ENCODE data around the gene EIF4E2.
A peak's percentile ranks its signal among the peaks of the same experiment; 100 is the strongest.
"Not testable (repeated sequence)": the region's sequence is repeated elsewhere in the genome, so short reads cannot be mapped to it uniquely, and the experiment has no call there.

EIF4E2 gene

DNA sequence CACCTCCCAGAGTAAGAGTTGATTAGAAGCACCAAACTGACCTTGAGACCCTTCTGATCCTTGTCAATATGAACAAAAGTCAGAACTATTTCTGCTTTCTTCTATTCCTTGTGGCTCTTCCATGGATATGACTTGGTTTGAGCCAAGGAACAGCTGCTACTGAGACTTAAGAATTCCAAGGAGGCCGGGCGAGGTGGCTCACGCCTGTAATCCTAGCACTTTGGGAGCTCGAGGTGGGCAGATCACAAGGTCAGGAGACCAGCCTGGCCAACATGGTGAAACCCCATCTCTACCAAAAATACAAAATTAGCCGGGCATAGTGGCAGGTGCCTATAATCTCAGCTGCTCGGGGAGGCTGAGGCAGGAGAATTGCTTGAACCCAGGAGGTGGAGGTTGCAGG, 20.0 kb downstream of the EIF4E2 start:
- DNase-seq, result not testable (repeated sequence)

DNA sequence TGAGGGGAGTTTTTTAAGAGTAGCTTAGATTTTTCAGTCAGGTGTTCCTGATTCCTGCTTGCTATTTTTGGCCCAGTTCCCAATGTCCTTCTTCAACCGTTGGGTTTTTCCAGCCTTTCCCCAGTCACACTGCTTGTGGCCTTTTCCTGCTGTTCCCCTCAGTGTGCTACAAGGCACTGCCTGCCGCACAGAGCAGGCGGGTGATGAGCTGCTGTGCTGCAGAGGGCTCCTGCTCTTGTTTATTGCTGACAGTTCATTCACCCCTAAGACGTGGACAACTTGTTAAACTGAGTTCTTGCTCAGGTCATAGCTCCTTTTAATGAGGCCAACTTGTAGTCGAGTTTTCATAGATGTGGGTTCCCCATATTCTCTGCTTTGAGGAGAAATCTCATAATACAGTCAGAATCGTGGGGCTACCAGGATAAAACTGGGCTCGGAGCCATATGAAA, 20.6 kb downstream of the EIF4E2 start:
- no peak for DNase-seq

DNA sequence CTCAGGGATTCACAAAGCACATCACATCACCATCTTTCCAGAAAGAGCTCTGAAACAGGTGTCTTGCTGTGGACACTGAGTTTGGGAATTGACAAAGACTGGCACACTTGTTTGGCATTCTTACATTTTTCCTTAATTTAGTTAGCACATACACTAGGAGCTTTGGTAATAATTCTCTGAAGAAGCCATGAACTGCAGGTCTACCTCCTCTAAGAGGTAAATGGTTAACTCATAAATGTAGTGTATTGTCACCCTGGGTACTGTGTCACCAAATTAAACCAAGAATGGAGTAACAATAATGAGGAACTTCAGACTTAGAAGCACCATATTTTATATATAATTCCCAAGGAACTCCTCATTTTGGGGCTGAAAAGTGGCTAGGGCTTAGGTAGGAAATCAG, 22.6 kb downstream of the EIF4E2 start:
- DNase-seq, result no peak

DNA sequence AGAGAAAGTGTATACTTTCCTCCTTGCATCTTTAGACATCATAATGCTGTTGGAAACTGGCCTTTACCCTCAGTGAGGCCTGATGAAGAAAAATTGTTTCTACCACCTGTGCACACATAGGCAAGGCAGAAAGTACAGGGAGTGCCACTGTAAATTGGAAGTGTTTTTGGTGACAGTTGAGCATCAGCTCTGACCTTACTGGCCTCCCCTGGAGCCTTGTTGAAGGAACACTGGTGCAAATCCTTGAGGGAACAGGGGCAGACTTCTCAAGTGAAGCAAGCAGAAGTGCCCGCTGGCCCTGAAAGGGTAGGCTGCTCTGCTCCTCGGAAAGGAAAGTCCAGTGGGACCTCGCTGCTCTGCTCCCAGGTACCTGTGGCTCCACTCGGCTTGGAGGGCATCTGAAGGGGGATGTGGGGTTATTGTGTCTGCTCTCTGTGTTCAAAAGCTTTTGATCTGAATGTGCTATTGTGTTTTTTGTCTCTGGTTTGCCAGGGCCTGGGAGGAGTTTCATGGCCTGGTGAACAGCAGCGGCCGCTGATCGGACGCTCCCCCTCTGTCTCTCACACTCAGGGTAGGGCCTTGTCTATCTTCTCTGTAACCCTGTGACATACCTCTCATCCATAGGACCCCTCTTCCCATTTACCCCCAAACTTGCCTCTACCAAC, 23.4 kb downstream of the EIF4E2 start:
- DNase-seq, result no peak

DNA sequence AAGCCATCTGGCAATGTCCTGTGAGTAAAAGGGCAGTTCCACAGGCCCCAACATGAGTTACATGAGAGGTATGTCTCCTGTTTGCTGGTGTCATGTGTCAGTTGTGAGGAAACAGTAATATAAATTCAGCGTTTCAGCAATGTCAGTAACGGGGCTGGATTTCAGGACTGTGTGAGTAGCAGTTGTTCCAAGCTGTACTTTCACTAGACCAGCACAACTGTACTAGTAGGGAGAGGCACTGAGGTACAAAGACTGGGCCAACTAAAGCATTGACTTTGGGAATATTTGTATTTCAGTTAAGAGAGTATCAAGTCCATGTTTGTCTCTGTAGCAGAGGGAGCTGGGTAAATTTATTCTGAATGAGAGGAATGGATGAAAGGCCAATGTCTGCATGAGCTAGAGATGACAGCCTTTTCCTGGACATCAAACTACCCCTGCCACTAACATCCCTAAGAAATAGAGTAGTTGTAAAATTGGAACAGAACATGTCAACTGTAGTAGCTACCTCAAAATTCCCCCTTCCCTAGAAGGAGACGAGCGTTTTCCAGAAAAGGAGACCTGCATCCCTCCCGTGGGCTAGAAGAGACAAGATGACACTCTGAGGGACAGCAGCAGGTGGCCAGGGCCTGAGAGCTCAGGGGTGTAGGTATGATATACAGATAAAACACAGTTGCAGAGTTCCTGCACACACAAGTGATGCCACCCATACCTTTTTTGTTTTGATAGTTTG, 24.4 kb downstream of the EIF4E2 start:
- DNase-seq, result no peak

DNA sequence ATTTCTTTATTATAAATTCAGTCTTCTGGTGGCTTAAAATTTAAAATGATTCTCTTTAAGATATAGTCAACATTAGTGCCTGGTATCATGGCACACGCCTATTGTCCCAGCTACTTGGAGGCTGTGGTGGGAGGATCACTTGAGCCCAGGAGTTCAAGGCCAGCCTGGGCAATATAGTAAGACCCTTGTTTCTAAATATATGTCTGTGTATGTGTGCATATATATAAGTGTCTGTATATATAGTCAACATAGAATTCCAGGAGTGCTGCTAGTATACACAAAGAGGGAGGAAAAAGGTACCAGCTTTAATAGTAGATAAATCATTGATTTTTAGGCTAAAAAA, 24.9 kb downstream of the EIF4E2 start:
- no peak for DNase-seq

DNA sequence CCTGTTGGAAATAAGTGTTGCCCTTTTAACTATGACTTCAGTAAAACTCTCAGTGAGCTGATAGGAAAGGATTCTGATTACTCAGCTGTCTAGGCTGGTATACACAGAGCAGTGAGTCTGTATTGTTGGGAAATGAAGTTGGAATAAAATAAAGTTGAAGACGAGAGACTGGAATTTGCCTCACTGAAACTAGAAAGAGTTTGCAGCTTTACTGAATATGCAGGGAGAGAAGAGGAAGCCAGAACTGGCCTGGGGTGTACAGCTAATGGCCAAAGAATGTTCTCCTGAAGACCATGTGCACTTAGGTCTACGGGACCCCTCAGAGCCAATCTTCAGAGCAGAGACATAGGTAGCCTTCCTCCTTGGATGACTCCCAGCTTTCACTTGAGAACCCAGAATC, 26.5 kb downstream of the EIF4E2 start:
- no peak for DNase-seq

DNA sequence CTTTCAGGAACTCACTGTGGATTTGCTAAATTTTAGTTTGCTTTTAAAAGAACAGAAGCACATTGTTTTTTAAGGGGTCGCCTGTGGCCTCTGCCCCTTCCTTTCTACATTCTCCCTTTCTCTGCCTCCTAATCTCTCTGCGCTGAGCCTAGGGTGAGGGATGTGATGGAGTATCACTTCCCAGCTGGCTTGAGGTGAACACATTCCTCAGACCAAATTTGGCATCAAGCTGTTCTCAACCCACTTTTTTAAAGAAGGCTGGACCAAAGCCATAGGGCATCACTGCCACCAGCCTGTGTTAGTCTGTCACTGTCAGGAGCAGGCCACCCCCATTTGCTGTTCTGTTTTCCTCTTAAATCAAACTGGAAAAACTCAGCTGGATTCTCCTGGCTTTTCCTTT, 27.4 kb downstream of the EIF4E2 start:
- no peak for DNase-seq

DNA sequence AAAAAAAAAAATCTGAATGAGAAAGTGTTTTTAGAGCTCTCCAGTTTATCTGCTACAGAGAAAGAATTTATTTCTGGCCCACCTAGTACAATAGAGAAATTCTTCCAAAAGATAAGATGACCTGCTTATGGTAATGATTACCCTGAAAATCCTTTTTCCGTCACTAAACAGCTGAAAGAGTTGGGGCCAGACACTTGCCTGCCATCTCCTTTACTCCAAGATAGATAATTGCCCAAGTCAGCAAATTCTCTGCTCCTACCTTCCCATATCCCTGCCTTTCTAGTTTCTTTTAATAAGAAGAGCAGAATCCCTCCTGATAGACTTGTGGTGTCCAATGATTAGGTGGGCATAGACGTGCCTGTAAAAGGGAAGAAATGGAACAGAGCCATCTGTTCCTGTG, 28.1 kb downstream of the EIF4E2 start:
- no peak for DNase-seq

DNA sequence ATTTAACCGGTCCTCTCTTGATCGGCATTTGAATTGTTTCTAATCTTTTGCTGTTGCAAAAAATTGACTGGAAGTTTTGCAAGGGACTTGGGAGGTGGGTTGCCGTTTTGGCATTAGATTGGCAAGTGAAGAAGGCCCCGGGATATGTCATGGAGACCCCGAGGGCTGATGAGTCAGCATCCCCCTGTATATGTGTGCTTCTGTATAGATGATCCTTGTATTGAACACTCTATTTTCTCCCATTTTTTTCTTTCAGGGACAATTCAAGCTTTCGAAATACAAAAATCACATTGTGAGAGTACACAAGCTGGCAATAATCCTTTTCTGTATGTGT, 30.1 kb downstream of the EIF4E2 start:
- DNase-seq, result no peak

DNA sequence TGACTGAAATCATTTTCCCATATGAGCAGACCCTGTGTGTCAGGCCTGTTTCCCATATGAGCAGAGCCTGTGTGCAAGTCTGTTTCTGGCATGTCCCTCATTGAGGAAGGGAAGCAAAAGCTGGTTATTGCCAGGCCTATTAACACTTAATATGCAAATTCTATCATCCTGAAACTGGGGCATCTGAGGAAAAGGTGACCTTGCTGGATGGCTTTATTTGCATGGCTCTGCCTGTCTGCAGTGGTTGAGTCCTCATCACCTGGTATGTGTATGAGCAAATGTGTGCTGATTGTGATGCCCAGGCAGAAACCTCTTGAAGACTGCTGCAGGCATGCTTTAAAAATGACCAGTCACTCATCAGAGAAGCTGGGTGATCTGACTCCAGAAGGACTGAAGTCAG, 31.2 kb downstream of the EIF4E2 start:
- no peak for DNase-seq

DNA sequence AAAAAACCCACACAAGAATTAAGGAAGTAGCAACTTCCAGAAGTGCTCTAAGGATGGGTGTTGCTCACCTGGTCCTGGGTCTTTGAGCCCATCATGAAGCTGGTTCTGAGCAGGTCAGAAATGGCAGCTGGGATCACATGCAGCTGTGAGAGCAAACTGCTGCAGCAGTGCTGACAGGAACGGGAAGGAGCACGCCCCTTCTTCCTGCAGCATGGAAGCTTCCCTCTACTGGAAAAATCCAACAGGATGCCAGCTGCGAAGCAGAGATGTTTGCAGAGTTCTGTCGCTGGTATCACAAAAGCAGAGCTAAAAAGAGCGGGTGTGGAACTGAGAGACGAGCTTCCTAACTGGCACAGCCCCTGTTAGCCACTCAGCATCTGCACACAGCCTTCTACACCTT, 33.7 kb downstream of the EIF4E2 start:
- DNase-seq, result no peak

DNA sequence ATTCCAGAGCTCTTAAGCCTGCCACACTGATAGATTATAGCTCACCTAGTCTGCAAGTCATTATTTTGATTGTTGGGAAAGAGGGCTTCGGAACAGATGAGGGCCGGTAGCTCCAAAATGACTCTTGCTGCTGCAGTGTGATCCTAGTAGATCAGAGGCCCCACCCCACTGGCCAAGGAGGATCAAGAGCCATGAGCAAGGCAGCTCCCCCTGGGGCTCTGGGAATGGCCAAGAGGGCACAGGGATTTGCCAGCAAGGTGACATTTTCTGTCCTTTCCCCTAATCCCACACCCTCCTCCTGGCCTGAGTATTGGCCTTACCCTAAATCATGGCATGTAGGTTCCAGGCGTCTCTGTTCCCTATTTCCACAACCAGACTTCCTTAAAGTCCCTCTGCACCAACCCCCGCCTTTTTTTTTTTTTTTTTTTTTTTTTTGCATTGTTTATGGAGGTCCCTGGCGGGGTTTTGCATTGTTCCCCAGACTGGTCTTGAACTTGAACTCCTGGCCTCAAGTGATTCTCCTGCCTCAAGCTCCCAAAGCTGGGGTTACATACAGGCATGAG, 36.5 kb downstream of the EIF4E2 start:
- DNase-seq, result peak in 3 of 4 experiments; percentile 23 to 59 (median 39)

DNA sequence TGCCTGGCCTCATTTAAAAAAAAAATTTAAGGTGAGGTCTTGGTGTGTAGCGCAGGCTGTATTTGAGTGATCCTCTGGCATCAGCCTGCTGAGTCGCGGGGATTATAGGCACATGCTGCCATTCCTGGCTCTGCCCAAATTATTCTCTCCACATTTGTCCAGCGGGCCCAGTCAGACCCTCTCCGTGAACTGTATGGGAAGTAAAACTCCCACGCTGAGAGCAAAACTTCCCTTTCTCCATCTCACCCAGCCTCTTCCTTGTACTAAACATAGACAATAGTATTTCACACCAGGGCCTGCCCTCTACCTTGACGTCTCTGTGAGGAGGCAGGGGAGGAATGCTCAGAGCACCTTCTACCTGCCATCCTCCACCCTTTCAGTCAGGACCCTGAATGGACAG, 37.0 kb downstream of the EIF4E2 start:
- peak; percentile 76 to 84 (median 82) for DNase-seq

DNA sequence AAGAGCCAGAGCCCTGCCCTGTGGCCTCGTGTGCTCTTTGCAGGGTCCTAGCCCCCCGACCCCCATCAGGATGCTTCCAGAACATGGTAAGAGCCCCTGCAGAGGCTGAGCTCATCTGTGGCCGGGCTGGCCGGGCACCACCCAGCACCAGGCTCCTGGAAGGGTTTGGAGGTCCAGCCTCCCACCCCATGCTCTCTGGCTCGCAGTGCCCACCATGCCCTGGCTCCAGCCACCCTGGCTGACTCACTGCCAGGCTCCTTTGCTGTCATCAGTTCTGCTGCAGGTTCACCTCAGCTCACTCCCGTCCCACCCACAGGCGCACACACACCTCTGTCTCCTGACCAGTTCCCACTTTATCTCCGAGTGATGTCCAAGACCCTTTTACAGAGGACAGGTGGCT, 37.5 kb downstream of the EIF4E2 start:
- no peak for DNase-seq

DNA sequence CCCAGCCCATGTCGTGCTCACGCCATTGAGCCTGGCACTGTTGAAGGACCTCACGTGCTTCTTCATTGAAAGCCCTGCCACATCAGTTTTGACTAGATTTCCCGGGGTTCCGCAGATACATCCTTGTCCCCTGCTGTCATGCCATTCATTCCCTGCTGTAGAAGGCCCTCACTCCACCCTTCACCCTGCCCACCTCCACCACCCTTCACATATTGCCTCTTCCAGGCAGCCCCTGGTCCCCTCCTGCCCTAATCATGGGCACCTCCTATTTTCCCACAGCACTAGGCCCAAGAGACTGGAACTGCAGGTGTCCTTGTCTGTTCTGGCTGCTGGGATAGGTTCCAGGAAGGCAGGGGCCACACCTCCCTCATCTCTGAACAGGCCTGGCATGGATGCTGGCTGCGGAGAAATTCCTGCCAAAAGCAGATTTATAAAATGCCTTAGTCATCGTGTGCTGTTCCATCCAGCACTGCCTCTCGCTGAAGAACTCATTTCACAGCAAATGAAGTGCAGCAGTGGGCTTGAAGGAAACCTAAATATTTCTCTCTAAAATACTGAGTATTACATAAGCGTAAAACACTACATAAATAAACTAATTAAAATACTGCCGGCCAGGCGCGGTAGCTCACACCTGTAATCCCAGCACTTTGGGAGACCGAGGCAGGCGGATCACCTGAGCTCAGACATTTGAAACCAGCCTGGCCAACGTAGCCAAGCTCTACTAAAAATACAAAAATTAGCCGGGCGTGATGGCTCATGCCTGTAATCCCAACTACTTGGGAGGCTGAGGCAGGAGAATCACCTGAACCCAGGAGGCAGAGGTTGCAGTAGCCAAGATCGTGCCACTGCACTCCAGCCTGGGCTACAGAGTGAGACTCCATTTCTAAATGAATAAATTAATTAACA, 38.4 kb downstream of the EIF4E2 start:
- DNase-seq, result no peak

DNA sequence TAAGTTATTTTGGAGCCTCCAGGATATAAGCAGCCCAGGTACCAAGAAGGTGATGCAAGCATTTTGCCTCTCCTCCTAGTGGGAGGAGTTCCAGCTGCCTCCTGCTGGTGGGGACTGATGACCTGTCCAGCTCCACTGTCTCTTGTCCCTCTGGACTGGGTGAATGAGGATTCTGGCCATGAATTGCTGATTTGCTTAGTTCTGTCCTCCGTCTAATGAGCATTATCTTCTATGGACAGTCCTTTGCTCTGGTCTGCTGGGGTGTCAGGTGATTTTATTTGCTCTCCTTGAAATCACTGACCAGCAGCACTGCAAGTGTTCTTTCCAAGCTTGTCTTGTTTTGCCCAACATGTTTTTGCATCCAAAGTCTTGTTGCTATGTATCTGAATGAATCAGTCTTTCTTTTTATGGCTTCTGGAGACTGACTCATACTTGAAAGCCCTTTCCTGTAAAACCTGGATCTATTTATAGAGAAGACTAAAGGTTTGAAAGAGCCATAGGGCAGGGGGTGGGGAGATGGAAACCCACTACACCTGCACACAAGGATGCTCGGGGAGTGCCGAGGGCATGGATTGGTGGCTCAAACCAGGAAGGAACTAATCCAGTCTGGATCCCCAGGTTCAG, 42.4 kb downstream of the EIF4E2 start:
- no peak for DNase-seq

DNA sequence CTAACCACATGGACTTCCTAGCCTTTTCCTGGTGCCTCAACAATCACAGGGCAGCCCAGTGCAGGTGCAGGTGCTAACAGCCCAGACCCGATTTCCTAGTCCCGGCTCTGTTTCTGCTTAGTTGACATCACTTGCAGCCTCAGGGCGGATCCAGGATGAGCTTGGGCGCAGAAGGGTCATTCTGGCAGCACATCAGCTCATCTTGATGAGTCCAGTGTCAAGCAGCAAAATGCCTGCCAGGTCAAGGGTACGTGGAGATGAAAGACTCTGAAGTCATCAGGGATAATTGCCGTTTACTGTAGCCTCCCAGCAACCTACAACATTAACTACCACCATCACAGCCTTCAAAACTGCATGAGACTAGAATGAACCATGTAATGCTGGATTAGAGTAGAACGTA, 43.5 kb downstream of the EIF4E2 start:
- no peak for DNase-seq

DNA sequence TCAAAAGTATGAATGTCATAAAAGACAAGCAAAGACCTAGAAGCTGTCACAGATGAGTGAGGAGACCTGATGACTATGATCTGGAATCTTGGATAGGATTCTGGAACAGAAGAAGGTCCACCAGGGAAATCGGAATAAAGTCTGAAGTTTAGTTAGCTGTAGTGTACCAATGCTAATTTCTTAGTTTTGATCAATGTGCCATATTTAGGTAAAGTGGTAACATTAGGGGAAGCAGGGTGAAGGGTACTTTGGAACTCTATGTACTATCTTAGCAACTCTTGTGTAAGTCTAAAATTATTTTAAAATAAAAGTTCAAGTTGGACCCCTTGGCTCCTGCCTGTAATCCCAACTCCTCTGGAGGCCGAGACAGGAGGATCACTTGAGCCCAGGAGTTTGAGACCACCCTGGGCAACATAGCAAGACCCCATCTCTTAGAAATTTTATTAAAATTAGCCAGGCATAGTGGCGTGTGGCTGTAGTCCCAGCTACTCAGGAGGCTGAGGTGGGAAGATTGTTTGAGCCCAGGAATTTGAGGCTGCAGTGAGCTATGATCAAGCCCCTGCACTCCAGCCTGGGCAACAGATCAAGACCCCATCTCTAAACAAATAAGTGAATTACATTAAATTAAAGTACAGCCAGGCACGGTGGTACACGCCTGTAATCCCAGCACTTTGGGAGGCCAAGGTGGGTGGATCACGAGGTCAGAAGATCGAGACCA, 47.0 kb downstream of the EIF4E2 start:
- DNase-seq, result no peak

DNA sequence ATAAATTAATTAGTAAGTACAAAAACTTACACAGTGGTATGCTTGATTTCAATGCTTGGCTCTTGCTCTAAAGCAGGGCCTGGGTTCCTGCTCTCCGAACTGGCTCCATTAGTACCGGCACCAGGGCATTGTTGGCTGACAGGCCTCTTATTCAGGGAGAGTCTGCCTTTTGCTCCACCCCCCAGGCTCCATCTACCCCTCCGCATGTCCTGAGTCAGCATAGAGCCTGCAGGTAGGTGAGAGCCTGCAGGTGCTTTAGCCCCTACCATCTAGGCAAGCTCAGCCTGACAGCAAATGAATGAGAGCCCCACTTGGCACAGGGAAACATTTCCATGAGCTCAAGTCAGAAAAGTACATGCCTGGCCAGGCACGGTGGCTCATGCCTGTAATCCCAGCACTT, 47.8 kb downstream of the EIF4E2 start:
- no peak for DNase-seq

DNA sequence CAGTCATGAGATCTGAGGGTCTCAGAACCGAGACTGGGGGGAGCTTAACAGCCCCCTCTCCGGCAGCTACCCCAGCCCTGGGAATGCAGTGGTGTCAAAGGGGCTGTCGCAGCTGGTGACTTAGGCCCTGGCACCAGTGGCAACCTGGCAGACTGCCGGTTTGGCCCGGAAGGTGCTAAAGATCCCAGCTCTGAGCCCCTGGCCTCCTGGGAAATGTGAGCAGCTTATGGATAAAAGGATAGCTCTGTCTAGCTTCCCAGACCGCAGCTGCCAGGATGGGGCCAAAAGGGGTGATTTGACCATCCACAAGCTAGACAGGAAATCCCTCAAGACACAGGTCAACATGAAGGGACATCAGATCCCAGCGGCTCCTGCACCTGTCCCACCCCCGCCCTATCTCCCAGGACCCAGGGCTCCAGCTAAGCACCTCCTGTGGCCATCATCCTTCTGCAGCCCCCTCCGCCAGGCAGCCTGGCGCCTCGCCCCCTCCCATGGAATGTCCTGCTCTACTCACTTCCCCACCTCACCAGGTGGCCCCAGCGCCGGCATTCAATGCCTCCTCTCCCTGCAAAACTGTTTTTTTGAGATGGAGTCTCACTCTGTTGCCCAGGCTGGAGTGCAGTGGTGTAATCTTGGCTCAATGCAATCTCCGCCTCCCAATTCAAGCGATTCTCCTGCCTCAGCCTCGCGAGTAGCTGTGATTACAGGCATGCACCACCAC, 49.7 kb downstream of the EIF4E2 start:
- no peak for DNase-seq

DNA sequence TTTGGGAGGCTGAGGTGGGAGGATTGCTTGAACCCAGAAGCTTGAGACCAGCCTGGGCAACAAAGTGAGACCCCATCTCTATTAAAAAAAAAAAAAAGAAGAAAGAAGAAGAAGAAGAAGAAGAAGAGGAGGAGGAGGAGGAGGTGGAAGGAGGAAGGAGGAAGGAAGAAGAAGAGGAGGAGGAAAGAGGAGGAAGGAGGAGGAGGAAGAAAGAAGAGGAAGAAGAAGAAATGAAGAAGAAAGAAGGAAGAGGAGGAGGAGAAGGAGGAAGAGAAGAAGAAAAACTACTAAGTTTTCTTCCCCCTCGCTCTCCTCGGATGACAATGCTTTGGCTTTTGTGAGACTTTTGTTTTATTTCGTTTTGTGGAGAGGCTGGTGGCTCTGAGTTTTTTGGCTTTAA, 52.8 kb downstream of the EIF4E2 start:
- DNase-seq, result no peak

Data from suppressor macrophage (primary cell).